Caco-2 (cell line): Measurements from ENCODE around the gene MRC2. TPM values are rescaled to one million over a fixed set of nuclear protein-coding genes. Genes with fewer than 3 reads are reported as not detected.

Experiments used
- BruUV-seq: library from RNA; stranded (reverse); fragments of 400-500 nt; replicated peaks from 2 replicates; lab custom pipeline; 2021; lab: Mats Ljungman, UMichigan
- CTCF ChIA-PET: fragments of 300-600 bp; sonication (Branson Sonifier 250); formaldehyde crosslinking; loops from one replicate; lab custom pipeline; 2022; ENCODE audit warnings: antibody characterized with exemption; lab: Charles Lee
- POLR2A ChIA-PET: fragments of 300-600 bp; sonication (Branson Sonifier 250); formaldehyde crosslinking; loops from one replicate; lab custom pipeline; 2022; ENCODE audit warnings: antibody characterized with exemption; lab: Charles Lee
- DNase-seq, 2 experiments: peaks; one replicate each; pipeline versions ENCODE4 v3.0.0 to v3.0.0-alpha.2; 2020 to 2022
- H3K27me3 ChIP-seq: replicated peaks from 2 replicates; pipeline ENCODE4 v1.6.0; 2011; ENCODE audit warnings: low read length; ENCODE audit not compliant: control insufficient read depth, insufficient read depth
- H3K36me3 ChIP-seq: 2 replicates; pipeline ENCODE4 v1.5.1; 2011; ENCODE audit warnings: low read length; ENCODE audit not compliant: control insufficient read depth, insufficient read depth
- H3K4me1 ChIP-seq: fragments of 250-450 bp; sonication (Bioruptor Pico); 2 replicates; pipeline ENCODE4 v1.5.1; 2020; ENCODE audit warnings: mild to moderate bottlenecking
- H3K4me3 ChIP-seq: 2 replicates; pipeline ENCODE4 v1.5.1; 2011; ENCODE audit warnings: low read depth, mild to moderate bottlenecking, control low read depth, low read length
- H3K9me3 ChIP-seq: fragments of 250-450 bp; sonication (Bioruptor Pico); 2 replicates; pipeline ENCODE4 v1.5.1; 2020; ENCODE audit warnings: mild to moderate bottlenecking, moderate library complexity
- H3K27ac Mint-ChIP-seq: one replicate; pipeline ENCODE4 v1.8.0; 2022; ENCODE audit warnings: mixed read lengths; ENCODE audit not compliant: unreplicated experiment
- H3K27me3 Mint-ChIP-seq: one replicate; pipeline ENCODE4 v1.8.0; 2022; ENCODE audit warnings: mixed read lengths; ENCODE audit not compliant: insufficient read depth, unreplicated experiment
- H3K36me3 Mint-ChIP-seq: one replicate; pipeline ENCODE4 v1.8.0; 2022; ENCODE audit warnings: mild to moderate bottlenecking, mixed read lengths; ENCODE audit not compliant: insufficient read depth, unreplicated experiment
- H3K4me1 Mint-ChIP-seq: one replicate; pipeline ENCODE4 v1.8.0; 2022; ENCODE audit warnings: low read depth, mixed read lengths; ENCODE audit not compliant: unreplicated experiment
- H3K4me3 Mint-ChIP-seq: one replicate; pipeline ENCODE4 v1.8.0; 2022; ENCODE audit warnings: mild to moderate bottlenecking, moderate library complexity, mixed read lengths; ENCODE audit not compliant: unreplicated experiment
- H3K9me3 Mint-ChIP-seq: one replicate; pipeline ENCODE4 v1.8.0; 2022; ENCODE audit warnings: mixed read lengths; ENCODE audit not compliant: unreplicated experiment
- CTCF ChIP-seq, 2 experiments: fragments of 200-600 bp in 1 of 2; IDR thresholded peaks; 1 replicate in 1 of 2; 2 replicates in 1 of 2; pipeline versions ENCODE4 v1.5.1 to v1.8.0; 2011 to 2022; ENCODE audit warnings: antibody characterized with exemption in 1 of 2, control low read depth in 1 of 2, inconsistent platforms in 1 of 2, low read depth in 1 of 2, low read length in 1 of 2, mild to moderate bottlenecking in 1 of 2, moderate library complexity in 1 of 2; ENCODE audit not compliant: insufficient read depth in 1 of 2, severe bottlenecking in 1 of 2, unreplicated experiment in 1 of 2
- intact Hi-C: fragments of 100-400 bp; cut with micrococcal nuclease; formaldehyde crosslinking; loops from one replicate; pipeline ENCODE4 v1.10.0; 2022; ENCODE audit not compliant: unreplicated experiment
- total RNA-seq: library from RNA; stranded (reverse); gene quantifications from 2 replicates; pipeline ENCODE4 v1.2.3, GENCODE V29; 2022

MRC2 gene
- total RNA-seq, 1 experiment from 2014 or later = 7.0 TPM

DNA sequence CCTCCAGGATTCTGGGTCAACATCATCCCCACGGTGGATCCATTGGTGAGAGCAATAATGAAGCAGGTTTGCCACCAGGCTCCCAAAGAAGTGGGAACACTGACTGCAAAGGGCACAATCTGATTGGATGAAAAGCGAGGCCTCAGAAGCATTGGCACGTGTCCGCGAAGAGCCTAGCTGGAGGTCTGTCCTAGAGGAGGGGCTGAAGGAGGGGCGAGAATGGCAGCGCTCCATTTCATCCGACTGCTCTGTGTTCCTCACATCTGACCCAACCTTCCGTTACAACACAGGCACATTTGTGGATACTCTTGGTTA lies 79.9 kb downstream of the MRC2 start:
- peaks cover 14% of the 10 kb centered on the region for H3K4me1 ChIP-seq
- peaks cover 9% of the 10 kb centered on the region for H3K27me3 ChIP-seq
- Mint-ChIP-seq H3K27me3 (peaks cover 36% of the 10 kb centered on the region), H3K27ac (no peak overlapping the region), H3K36me3 (no peaks in the 10 kb centered on the region), H3K4me3 (no peak overlapping the region), H3K4me1 (no peaks in the 10 kb centered on the region), H3K9me3 (no peaks in the 10 kb centered on the region)
- DNase-seq = no peak
- H3K36me3 ChIP-seq = no peaks in the 10 kb centered on the region
- intact Hi-C loops = no loop called here
- no peak overlapping the region for H3K4me3 ChIP-seq
- ChIA-PET POLR2A (no interaction called here), CTCF (no interaction called here)
- H3K9me3 ChIP-seq = peaks cover 10% of the 10 kb centered on the region
- BruUV-seq = no TSS peak
- no peak for TF ChIP-seq CTCF (IDR thresholded peaks at IDR 0.05; ENCODE audit: insufficient read depth in 1 of 2, low read depth in 1 of 2, low read length in 1 of 2, severe bottlenecking in 1 of 2, unreplicated experiment in 1 of 2)

DNA sequence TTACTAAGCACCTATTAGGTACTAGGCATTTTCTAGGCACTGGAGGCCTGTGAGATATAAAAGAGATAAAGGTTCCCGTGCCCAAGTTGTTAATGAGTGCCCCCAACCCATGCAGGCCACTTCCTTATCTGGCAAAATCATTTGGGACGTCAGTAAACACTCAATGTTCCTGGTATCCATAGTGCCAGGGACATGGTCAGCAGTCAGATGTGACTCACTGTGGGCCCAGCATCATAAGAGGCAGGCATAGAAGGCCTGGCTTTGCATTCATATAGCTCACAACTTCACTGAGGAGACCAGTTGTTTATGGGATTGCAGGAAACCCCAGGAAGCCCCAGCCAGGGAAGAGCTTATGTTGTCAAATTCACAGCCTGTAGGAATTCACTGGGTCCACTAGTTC lies 81.1 kb downstream of the MRC2 start:
- no peak overlapping the region for H3K27ac Mint-ChIP-seq
- POLR2A ChIA-PET = no interaction called here
- Histone ChIP-seq H3K4me1 (peaks cover 12% of the 10 kb centered on the region), H3K27me3 (peaks cover 8% of the 10 kb centered on the region), H3K4me3 (no peak overlapping the region), H3K9me3 (peaks cover 10% of the 10 kb centered on the region), H3K36me3 (no peaks in the 10 kb centered on the region)
- no peak overlapping the region for H3K4me3 Mint-ChIP-seq
- H3K4me1 Mint-ChIP-seq = no peaks in the 10 kb centered on the region
- CTCF ChIA-PET = no interaction called here
- peaks cover 35% of the 10 kb centered on the region for H3K27me3 Mint-ChIP-seq
- no peaks in the 10 kb centered on the region for H3K36me3 Mint-ChIP-seq
- intact Hi-C loops = no loop called here
- no TSS peak for BruUV-seq
- no peaks in the 10 kb centered on the region for H3K9me3 Mint-ChIP-seq
- no peak for DNase-seq
- no peak for TF ChIP-seq CTCF (IDR thresholded peaks at IDR 0.05; ENCODE audit: insufficient read depth in 1 of 2, low read depth in 1 of 2, low read length in 1 of 2, severe bottlenecking in 1 of 2, unreplicated experiment in 1 of 2)

DNA sequence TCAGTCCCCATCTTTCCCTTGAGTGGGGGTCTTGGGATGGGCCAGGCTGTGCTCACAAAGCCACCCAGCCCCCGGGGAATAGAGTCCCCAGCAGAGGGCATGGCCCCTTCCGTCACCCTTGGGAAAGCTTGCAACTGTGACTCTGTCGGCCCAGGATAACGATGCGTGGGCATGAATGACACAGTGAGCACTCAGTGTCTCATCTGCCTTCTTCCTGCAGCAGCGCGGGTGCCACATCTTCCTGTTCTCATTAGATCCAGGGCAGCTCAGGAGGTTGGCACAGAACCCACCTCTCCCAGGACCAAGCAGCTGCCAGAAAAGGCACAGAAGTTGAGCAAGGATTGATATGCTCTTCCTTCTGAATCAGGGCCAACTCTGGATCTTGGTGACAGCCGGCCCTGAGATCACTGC lies 84.7 kb downstream of the MRC2 start:
- H3K4me1 ChIP-seq = no peaks in the 10 kb centered on the region
- BruUV-seq = no TSS peak
- Mint-ChIP-seq H3K4me3 (no peak overlapping the region), H3K27me3 (peaks cover 21% of the 10 kb centered on the region), H3K4me1 (no peaks in the 10 kb centered on the region), H3K27ac (no peak overlapping the region), H3K9me3 (no peaks in the 10 kb centered on the region), H3K36me3 (no peaks in the 10 kb centered on the region)
- no peak for TF ChIP-seq CTCF (IDR thresholded peaks at IDR 0.05; ENCODE audit: insufficient read depth in 1 of 2, low read depth in 1 of 2, low read length in 1 of 2, severe bottlenecking in 1 of 2, unreplicated experiment in 1 of 2)
- intact Hi-C loops = no loop called here
- no peaks in the 10 kb centered on the region for H3K36me3 ChIP-seq
- H3K4me3 ChIP-seq = no peak overlapping the region
- CTCF ChIA-PET = no interaction called here
- H3K27me3 ChIP-seq = no peaks in the 10 kb centered on the region
- POLR2A ChIA-PET = no interaction called here
- DNase-seq = no peak
- peaks cover 10% of the 10 kb centered on the region for H3K9me3 ChIP-seq
